ENCODE results near the gene NINL.

Gene NINL

DNA sequence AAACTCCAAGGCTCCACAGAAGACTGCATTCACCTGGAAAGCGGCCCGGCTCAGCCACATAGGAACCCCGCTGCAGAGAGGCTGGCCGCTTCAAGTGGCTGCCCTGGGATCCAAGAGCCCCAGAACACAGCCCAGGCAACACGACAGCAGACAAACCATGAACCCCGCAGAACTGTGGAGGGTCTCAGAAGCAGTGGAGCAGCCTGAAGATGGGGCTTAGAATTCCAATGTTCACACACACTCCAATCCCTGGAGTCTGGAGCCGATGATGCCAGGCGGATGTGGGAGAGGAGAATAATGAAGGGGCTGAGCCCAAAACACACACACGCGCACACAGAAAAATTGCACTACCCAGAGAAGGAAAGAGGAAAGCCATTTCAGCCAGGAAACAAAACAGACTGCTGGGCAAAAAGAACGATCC lies 52.4 kb downstream of the NINL start:
- no peak for DNase-seq (ENCODE audit: low read depth)
- no peak overlapping the region for H3K4me3 ChIP-seq (ENCODE audit: low read depth, low read length)
- TF ChIP-seq CTCF (IDR thresholded peaks at IDR 0.05; ENCODE audit: control insufficient read depth, extremely low read depth, insufficient read depth): no peak

- no peak for TF ChIP-seq CTCF (IDR thresholded peaks at IDR 0.05; ENCODE audit: control insufficient read depth, extremely low read depth, insufficient read depth)
- H3K4me3 ChIP-seq (ENCODE audit: low read depth, low read length): no peak overlapping the region
- DNase-seq (ENCODE audit: low read depth): no peak
Observed at GRCh38 chr20:25532015-25532751, 53.1 kb downstream of the NINL start.

- DNase-seq (ENCODE audit: low read depth): no peak
- no peak for TF ChIP-seq CTCF (IDR thresholded peaks at IDR 0.05; ENCODE audit: control insufficient read depth, extremely low read depth, insufficient read depth)
- H3K4me3 ChIP-seq (ENCODE audit: low read depth, low read length): no peak overlapping the region
Observed at GRCh38 chr20:25529295-25529951, 55.9 kb downstream of the NINL start.

DNA sequence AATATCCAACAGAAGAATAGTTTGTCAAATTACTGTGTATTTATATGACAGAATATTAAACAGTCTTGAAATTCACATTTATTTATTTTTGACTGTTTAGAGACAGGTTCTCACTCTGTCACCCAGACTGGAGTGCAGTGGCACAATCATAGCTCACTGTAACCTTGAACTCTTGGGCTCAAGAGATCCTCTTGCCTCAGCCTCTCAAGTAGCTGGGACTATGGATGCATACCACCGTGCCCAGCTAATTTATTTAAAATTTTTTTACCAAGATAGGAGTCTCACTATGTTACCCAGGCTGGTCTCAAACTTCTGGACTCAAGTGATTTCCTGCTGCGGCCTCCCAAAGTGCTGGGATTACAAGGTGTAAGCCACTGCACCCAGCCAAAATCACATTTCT lies 57.4 kb downstream of the NINL start:
- TF ChIP-seq CTCF (IDR thresholded peaks at IDR 0.05; ENCODE audit: control insufficient read depth, extremely low read depth, insufficient read depth): no peak

DNA sequence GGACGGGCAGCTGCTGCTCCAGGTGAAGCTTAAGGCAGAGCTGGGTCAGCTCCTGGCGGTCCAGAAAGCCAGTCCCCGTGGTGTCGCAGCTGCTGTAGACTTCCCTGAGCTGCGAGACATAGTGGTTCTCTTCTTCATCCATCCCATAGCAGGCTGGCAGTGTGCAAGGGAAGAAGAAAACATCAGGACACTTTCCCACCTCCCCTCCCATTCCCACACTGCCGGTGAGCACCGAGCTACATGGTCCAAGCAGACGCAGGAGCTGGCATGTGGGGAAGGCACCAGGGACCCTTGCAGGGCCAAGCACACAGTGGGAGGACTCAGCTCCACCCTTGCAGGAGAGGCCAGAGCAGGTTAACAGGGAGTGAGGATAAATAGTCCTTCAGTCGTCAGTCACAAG lies 58.9 kb downstream of the NINL start:
- DNase-seq (ENCODE audit: low read depth): no peak
- no peak for TF ChIP-seq CTCF (IDR thresholded peaks at IDR 0.05; ENCODE audit: control insufficient read depth, extremely low read depth, insufficient read depth)
- H3K4me3 ChIP-seq (ENCODE audit: low read depth, low read length): no peak overlapping the region

More for the DNA sequence above, 57.4 kb downstream of the NINL start:
- no peak for DNase-seq (ENCODE audit: low read depth)
- H3K4me3 ChIP-seq (ENCODE audit: low read depth, low read length): no peak overlapping the region

DNA sequence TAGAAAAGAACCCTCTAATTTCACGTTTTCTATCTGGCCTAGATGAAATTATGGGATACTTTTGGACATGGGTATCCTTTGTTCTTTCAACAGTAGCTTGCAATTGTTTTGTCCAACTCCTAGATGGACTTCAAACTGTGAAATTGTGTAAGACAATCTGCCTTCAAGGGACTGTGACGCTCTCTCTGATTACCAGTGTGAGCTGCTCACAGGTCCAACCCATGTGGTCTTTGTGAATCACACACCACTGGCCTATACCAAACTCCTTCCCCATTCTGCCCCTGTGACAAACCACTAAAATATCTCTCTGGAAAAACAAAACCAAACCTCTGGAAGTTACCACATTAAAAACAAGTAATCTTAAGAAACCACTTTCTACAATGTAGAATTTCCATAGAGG lies 59.5 kb downstream of the NINL start:
- TF ChIP-seq CTCF (IDR thresholded peaks at IDR 0.05; ENCODE audit: control insufficient read depth, extremely low read depth, insufficient read depth): no peak
- no peak for DNase-seq (ENCODE audit: low read depth)
- H3K4me3 ChIP-seq (ENCODE audit: low read depth, low read length): no peak overlapping the region
